NCI-H128 (cell line): Measurements from ENCODE around the gene MPPED1.

Source experiments
- DNase-seq: peaks from one replicate; lab custom pipeline; 2025; ENCODE audit not compliant: unreplicated experiment; lab: John Stamatoyannopoulos, UW

The MPPED1 gene

GRCh38 chr22:43535741-43536140 is 123.9 kb downstream of the MPPED1 start:
- no peak for DNase-seq

GRCh38 chr22:43537019-43537585 is 125.3 kb downstream of the MPPED1 start:
- DNase-seq = no peak

- no peak for DNase-seq
These were observed 128.0 kb downstream of the MPPED1 start for GRCh38 chr22:43539572-43540528.

GRCh38 chr22:43540529-43540923 is 128.7 kb downstream of the MPPED1 start:
- DNase-seq = no peak

GRCh38 chr22:43541022-43541421 is 129.2 kb downstream of the MPPED1 start:
- DNase-seq = no peak

GRCh38 chr22:43541462-43542407 is 129.9 kb downstream of the MPPED1 start:
- DNase-seq = no peak

GRCh38 chr22:43542681-43543521 is 131.1 kb downstream of the MPPED1 start:
- no peak for DNase-seq

GRCh38 chr22:43543522-43544288 is 131.9 kb downstream of the MPPED1 start:
- no peak for DNase-seq

- no peak for DNase-seq
These were observed 132.5 kb downstream of the MPPED1 start for GRCh38 chr22:43544289-43544673.

- DNase-seq = no peak
These were observed 134.4 kb downstream of the MPPED1 start for GRCh38 chr22:43546186-43546585.

- DNase-seq = no peak
These were observed 138.3 kb downstream of the MPPED1 start for GRCh38 chr22:43550024-43550620.

GRCh38 chr22:43550672-43551071 is 138.9 kb downstream of the MPPED1 start:
- DNase-seq = no peak

- DNase-seq = no peak
These were observed 141.8 kb downstream of the MPPED1 start for GRCh38 chr22:43553451-43554258.

GRCh38 chr22:43554259-43554636 is 142.4 kb downstream of the MPPED1 start:
- no peak for DNase-seq

GRCh38 chr22:43554694-43555365 is 143.0 kb downstream of the MPPED1 start:
- DNase-seq = no peak

- no peak for DNase-seq
These were observed 144.0 kb downstream of the MPPED1 start for GRCh38 chr22:43555561-43556515.
